Tibial nerve (tissue), 4 donors: Measurements from ENCODE around the gene TXNIP. TPM values are rescaled to one million over a fixed set of nuclear protein-coding genes. Genes with fewer than 3 reads are reported as not detected.

Experiments
- DNase-seq, 2 donors: peaks; one replicate each; pipeline ENCODE4 v3.0.0-alpha.2; 2019; ENCODE audit warnings: low spot score in 2 of 2
- H3K27ac ChIP-seq, 4 donors: fragments of 200-600 bp; sonication (generic) in 3 of 4; one replicate each; pipeline ENCODE4 v1.5.1; 2017 to 2019; ENCODE audit warnings: mild to moderate bottlenecking in 1 of 4
- H3K27me3 ChIP-seq, 2 donors: fragments of 200-600 bp; sonication (generic) in 1 of 2; one replicate each; pipeline versions ENCODE4 v1.5.1 to v1.6.0; 2017 to 2019
- H3K36me3 ChIP-seq, 3 donors: fragments of 200-600 bp; sonication (generic); one replicate each; pipeline ENCODE4 v1.5.1; 2018 to 2019
- H3K4me1 ChIP-seq, 4 donors: fragments of 200-600 bp; sonication (generic) in 3 of 4; one replicate each; pipeline ENCODE4 v1.5.1; 2017 to 2019
- H3K4me3 ChIP-seq, 4 donors: fragments of 200-600 bp; sonication (generic) in 3 of 4; one replicate each; pipeline ENCODE4 v1.5.1; 2017 to 2019; ENCODE audit warnings: mild to moderate bottlenecking in 1 of 4, moderate library complexity in 1 of 4
- H3K9me3 ChIP-seq, 4 donors: fragments of 200-600 bp; sonication (generic) in 3 of 4; one replicate each; pipeline ENCODE4 v1.5.1; 2017 to 2019
- CTCF ChIP-seq, 5 experiments: fragments of 200-600 bp in 3 of 5; fragments of 450-650 bp in 2 of 5; sonication (generic) in 3 of 5; IDR thresholded peaks; one replicate each; pipeline ENCODE4 v1.5.1; 2016 to 2019; ENCODE audit warnings: antibody characterized with exemption in 5 of 5, mild to moderate bottlenecking in 3 of 5, moderate library complexity in 2 of 5
- EP300 ChIP-seq, 2 donors: sonication (generic); formaldehyde crosslinking; IDR thresholded peaks; one replicate each; pipeline ENCODE4 v1.6.1; 2017; ENCODE audit warnings: antibody characterized with exemption in 2 of 2, mild to moderate bottlenecking in 1 of 2
- POLR2A ChIP-seq, 2 donors: fragments of 450-650 bp; IDR thresholded peaks; one replicate each; pipeline ENCODE4 v1.6.1; 2017; ENCODE audit warnings: antibody characterized with exemption in 2 of 2, mild to moderate bottlenecking in 2 of 2, moderate library complexity in 2 of 2
- WGBS, 2 donors: methylation state at CpG; one replicate each; pipeline ENCODE4 v1.1.5; 2018; 5-methylcytosine and 5-hydroxymethylcytosine counted together
- total RNA-seq, 4 donors: library from RNA; depleted of rRNA; stranded (reverse); fragments of >200 nt; gene quantifications; one replicate each; pipeline ENCODE4 v1.1.0, GENCODE V29; 2016

Gene TXNIP
- total RNA-seq, 4 donors from 2014 or later, result 1,863 to 2,525 (median 2,185) TPM

DNA sequence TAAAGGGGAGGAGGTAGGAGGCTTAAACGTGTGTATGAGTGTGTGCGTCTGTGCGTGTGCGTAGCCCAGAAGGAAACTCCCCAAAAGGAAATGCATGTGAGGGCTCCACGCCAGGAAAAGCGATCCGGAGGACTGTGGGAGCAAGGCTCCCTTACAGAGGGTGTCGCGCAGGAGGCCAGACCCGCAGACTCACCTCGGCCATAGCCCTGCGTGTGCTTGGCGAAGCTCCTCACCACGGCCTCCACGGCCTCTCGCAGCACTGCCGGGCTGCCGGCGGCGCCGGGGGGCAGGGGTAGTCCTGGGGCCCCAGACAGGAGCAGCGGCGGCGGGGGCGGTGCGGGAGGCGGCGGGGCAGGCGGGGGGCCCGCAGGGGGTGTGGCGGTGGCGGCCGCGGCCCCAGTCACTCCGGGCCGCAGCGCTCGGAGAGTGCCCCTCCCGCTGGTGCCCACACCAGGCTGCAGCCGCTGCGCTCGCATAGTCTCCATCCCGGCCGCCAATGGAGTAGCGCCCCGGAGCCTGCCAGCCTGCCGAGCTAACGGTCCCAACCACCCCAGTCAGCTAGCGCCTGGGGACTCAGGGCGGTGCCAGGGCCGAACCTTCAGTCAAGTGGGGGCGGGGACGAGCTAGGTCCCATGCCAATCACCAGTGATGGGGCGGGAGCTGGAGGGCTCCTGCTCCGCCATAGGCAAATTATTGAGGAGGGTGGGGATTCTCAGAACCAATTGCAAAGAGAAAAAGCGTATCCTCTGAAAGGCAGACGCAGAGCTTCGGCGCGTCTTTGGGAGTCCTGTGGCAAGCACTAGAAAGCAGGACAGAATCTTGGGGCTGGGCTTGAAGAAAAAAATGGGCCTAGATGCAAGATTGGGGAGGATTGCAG, 38.7 kb downstream of the TXNIP start, which contains the start of gene LIX1L:
Gene LIX1L, minus strand, starts transcription at position 575 of the 877 bp plus-strand sequence. Its CDS starts 90 bp downstream, at position 485.
- no peaks in the 10 kb centered on the region for H3K36me3 ChIP-seq

DNA sequence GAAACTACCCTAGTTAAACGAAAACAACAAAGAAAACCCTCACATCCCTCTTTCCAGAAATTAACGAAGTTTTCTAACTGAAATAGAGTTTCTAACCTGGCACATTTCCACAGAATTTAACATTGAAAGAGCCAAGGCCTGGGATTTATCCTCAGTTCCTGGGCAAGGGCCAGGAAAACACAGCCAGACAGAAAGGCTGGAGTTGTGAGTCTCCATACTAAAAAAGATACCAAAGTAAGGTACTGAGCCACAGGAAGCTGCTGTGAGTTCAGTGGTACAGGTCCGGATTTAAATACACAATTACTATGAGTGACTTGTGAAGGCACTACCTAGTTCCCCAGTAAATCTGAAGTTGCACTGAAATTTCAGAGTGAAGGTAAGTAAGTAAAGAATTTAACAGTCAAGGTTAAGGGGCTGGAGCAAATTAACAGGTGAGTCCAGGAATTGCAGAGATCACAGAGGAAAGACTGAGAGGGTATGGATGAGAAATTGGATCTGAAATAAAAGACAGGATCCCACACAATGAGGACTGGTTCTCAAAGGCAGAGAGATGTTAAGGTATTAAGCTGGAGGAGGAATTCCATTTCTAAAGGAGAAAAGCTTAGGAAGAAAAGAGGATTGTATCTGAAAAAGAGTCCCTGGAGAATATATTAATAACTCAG, 39.5 kb downstream of the TXNIP start:
- H3K27ac ChIP-seq, result peak overlapping the region; percentile 91 to 97 (median 96)
- TF ChIP-seq EP300 (IDR thresholded peaks at IDR 0.05) (no peak), CTCF (IDR thresholded peaks at IDR 0.05) (no peak), POLR2A (IDR thresholded peaks at IDR 0.05) (no peak)
- WGBS, 2 donors, result 0% methylated on average over 3 of the region's 3 CpGs
- DNase-seq, result peak in 1 of 2 donors; percentile 11
- H3K4me3 ChIP-seq, result peak overlapping the region; percentile 77 to 83 (median 78)
- peaks cover 0 to 78% (median 37%) of the 10 kb centered on the region in 4 donors for H3K4me1 ChIP-seq
- H3K27me3 ChIP-seq, result no peaks in the 10 kb centered on the region
- no peaks in the 10 kb centered on the region for H3K36me3 ChIP-seq
- no peaks in the 10 kb centered on the region for H3K9me3 ChIP-seq

More for the DNA sequence above, 38.7 kb downstream of the TXNIP start, which contains the start of gene LIX1L:
- H3K27me3 ChIP-seq, result no peaks in the 10 kb centered on the region
- TF ChIP-seq POLR2A (IDR thresholded peaks at IDR 0.05), result peak; percentile 86 to 93
- peak; percentile 33 to 97 for TF ChIP-seq EP300 (IDR thresholded peaks at IDR 0.05)
- peak in 1 of 5 experiments; percentile 30 for TF ChIP-seq CTCF (IDR thresholded peaks at IDR 0.05)
- H3K4me3 ChIP-seq, result peak within 1 kb of the TSS; percentile 77 to 83 (median 78)
- H3K9me3 ChIP-seq, result no peaks in the 10 kb centered on the region
- H3K27ac ChIP-seq, result peak within 1 kb of the TSS; percentile 91 to 97 (median 96)
- DNase-seq, result peak; percentile 94 to 95
- 0 to 1% methylated on average over 24 to 40 of the region's 60 CpGs for WGBS, 2 donors
- peaks cover 0 to 82% (median 38%) of the 10 kb centered on the region in 4 donors for H3K4me1 ChIP-seq

- H3K9me3 ChIP-seq, result no peaks in the 10 kb centered on the region
- peak overlapping the region; percentile 77 to 83 (median 78) for H3K4me3 ChIP-seq
These were observed 40.0 kb downstream of the TXNIP start for GRCh38 chr1:145956361-145956760.

GRCh38 chr1:145955436-145955835, 40.9 kb downstream of the TXNIP start:
- H3K9me3 ChIP-seq, result no peaks in the 10 kb centered on the region
- TF ChIP-seq EP300 (IDR thresholded peaks at IDR 0.05) (peak in 1 of 2 donors; percentile 15), POLR2A (IDR thresholded peaks at IDR 0.05) (no peak), CTCF (IDR thresholded peaks at IDR 0.05) (no peak)
- H3K4me1 ChIP-seq, result peaks cover 0 to 74% (median 35%) of the 10 kb centered on the region in 4 donors
- H3K36me3 ChIP-seq, result no peaks in the 10 kb centered on the region
- H3K27ac ChIP-seq, result peak overlapping the region; percentile 91 to 97 (median 96)
- DNase-seq, result no peak
- 28 to 35% methylated on average over 2 of the region's 2 CpGs for WGBS, 2 donors
- no peaks in the 10 kb centered on the region for H3K27me3 ChIP-seq
- H3K4me3 ChIP-seq, result no peak overlapping the region

More at GRCh38 chr1:145956361-145956760, 40.0 kb downstream of the TXNIP start:
- no peaks in the 10 kb centered on the region for H3K27me3 ChIP-seq
- TF ChIP-seq CTCF (IDR thresholded peaks at IDR 0.05) (no peak), EP300 (IDR thresholded peaks at IDR 0.05) (no peak), POLR2A (IDR thresholded peaks at IDR 0.05) (no peak)
- no peak for DNase-seq
- H3K27ac ChIP-seq, result peak overlapping the region; percentile 91 to 97 (median 96)
- H3K36me3 ChIP-seq, result no peaks in the 10 kb centered on the region
- H3K4me1 ChIP-seq, result peaks cover 0 to 75% (median 35%) of the 10 kb centered on the region in 4 donors
